ENCODE measurements around the gene GAS6. TPM values are rescaled to one million over a fixed set of nuclear protein-coding genes. Genes with fewer than 3 reads are reported as not detected.

Gene GAS6
- total RNA-seq, 1 donor from 2014 or later = 1.4 TPM

DNA sequence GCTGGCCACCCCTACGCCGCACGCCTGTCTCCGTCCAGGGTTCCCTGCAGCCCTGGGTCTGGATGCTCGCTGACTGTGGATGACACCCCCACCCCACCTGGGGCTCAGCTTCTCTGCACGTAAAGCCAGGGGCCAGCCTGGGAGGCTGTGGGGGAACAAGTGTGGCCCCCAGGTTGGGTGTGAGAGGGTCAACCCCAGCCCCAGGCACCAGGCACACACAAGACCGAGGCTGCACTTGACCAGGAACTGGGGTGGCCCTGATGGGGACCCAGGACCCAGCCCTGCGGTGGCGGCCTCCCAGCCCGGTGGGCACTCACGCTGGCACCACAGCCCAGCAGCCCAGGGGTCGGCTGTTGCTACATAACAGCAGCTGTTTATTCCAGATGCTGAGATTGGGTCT is 41.6 kb downstream of the GAS6 start:
- intact Hi-C loops (cut with micrococcal nuclease) = no loop called here

DNA sequence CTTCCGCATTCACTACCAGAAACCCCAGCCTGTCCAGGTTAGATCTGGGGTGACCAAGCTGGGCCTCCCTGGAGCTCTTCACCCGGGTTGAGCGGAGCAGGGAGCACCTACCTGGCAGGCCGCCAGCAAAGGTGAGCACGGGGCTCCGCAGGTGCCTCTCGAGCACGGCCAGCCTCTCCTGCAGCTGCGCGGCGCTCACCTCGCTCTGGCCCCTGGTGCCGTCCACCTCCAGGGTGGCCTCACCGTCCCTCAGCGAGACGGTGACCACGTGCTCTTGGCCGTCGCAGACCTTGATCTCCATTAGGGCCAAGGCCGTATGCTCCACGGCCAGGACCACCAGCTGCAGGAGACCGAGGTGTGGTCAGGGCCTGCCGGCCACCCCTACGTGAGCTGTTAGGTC is 42.0 kb downstream of the GAS6 start:
- intact Hi-C loops (cut with micrococcal nuclease) = no loop called here

DNA sequence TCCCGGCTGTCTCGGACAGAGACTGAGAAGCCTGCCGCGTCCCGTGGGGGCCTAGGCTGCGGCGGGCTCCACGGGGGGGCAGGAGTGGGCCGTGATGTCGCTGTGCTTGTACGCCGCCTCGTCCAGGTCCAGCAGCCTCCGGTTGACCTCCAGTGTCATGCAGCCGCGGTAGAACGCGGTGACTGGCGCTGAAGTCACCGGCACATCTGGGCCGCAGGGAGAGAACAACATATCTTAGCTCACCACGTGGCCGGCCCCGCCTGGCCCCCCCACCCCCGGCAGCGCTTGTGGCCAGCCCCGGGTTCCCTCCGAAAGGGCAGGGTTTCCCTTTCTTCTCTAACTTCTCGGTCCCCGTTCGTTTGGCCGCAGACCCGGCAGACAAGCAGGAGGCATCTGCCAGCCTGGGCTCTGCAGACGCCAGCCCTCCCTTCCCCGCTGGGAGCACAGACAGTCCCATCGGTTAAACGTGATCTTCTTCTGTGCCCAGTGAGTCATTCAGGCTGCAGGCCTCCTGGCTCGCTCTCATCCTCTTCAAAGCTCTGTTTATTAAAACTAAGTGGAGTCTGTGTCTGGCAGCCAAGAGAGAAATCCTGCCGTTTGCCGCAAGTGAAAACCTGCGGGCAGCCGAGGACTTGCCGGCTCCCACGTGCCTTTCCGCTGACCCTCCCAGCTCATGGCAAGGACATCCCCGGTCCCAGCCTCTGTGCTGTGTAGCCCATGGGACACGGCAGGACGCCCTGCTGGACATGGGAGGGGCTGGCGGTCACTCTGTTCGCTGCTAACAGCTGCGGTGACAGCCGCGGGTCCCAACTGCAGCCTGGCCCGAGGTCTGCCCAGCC is 42.8 kb downstream of the GAS6 start:
- intact Hi-C loops (cut with micrococcal nuclease) = no loop called here

DNA sequence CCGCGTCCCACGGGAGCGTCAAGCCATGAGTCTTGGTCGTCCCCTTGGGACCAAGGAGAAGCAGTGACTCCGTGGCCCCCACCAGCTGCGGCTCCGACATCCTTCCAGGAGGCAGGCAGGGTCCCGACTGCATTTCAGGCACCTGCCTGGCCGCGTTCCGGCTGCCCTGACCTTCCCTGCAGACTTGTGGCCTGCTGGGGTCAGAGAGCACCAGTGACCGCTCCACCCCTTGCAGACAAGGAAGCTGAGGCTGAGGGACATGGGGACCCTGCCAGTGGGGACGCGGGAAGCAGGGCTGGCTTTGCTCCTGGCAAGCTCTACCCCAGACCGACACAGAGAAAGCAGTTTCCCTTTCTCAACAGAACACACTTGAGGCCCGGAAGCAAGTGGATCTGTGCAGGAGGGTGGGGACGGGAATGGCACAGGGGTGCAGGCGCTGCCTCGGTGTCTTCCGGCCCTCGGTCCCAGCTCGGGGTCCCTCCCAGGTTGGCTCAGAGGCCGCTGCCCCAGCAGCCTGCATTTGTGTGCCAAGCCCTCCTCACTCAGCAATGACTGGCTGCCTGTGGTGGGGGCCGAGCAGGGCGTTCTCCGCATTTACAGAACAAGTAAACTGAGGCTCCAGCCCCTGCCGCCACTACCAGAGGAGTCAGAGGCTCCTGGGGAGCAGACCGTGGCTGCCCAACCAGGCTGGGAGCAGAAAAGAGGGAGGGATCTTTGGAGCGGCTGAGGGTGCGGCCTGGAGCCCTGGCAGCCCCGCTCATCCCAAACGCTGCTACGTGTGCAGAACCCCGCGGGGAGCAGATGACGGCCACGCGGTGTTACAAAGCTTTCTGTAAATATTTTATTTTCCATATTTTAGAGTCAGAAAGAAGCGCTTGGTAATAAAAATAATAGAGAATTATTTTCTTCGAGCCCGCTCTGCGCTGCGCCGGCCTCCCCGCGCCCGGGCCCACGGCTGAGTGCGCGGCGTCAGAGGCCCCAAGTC is 43.9 kb downstream of the GAS6 start:
- intact Hi-C loops (cut with micrococcal nuclease) = loop anchor here (5.0 kb wide), 1 partner anchor 327 kb away; no protein-coding TSS in a partner anchor

DNA sequence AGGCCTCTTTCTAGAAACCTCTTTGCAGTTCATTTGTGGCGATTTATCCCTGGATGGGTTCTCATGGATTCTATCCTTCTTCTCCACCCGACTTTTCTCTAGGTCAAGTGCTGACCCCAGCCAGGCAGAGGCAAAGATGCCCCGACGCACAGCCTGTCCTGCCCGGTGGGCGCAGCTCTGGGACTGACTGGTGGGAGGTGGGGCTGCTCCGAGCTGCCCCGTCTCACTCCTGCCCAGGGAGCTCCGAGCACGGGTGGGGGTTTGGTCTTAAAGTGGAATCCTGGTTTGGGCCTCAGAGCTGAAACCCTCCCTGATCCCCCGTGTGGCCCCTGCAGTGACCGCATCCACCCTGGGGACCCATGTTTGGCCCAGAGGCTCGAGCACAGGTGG is 44.5 kb downstream of the GAS6 start:
- intact Hi-C loops (cut with micrococcal nuclease) = loop anchor here (5.0 kb wide), 1 partner anchor 328 kb away; no protein-coding TSS in a partner anchor

DNA sequence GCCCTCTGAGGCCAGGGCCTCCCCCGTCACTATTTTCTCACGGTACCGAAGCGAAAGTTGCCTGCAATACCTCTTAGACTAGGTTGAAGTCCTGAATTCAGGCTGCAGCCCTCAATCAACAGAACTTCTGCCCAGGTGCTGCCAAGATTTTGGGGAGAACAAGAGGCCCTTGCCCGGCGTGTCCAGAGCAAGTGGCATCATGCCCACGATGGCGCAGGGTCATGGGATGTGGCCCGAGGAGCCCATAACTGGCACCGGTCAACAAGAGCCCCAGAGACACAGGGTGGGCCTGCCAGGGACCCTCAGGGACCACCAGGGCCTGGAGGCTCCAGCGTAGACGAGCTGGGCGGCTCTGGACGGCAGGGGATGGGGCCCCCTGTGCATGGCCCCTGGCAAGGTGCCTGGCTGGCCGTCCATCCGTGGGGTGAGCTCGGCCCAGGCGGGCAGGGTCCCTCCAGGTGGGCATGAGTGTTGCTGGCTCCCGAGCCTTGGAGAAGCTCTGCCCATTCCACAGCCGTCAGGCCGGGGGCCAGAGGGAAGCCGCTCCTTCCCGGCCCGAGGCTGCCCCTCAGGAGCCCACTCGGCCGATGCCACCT is 45.1 kb downstream of the GAS6 start:
- intact Hi-C loops (cut with micrococcal nuclease) = loop anchor here (5.0 kb wide), 1 partner anchor 329 kb away; no protein-coding TSS in a partner anchor

DNA sequence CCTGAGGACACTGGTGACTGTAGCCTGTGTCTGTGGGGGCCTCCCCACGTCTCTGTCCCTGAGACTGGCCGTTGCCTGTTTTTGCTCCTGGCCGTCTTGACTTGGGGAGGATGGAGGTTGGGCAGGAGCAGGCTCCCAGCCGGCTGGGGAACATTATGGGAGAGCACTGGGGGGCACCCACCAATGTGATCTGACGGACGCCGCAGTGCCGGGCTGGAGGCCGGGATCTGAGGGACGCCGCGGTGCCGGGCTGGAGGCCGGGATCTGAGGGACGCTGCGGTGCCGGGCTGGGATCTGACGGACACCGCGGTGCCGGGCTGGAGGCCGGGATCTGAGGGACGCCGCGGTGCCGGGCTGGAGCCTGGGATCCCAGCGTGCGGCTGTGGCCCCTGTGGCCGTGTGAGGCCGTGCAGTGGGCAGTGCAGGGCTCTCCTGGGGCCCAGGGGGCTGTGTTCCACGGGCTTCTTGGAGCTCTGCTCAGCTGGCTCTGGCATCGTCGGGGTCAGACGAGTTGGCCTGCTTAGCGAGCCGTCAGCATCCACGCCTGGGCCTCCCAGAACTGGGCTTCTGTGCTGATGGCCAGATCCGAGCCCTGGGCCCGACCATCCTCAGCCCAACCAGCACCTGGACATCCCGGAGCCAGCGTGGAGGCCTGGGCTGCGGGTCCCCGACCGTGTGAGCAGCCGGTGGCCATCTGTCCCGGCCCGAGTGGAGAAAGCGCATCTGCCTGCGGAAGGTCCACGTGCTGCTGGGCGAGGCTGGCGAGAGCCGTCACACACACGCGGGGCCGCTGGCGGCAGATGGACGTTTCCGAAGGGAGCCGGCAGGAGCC is 45.8 kb downstream of the GAS6 start:
- intact Hi-C loops (cut with micrococcal nuclease) = loop anchor here (1.0 to 5.0 kb wide), 3 partner anchors 329 to 463 kb away; partner anchors contain the start of gene UPF3A

DNA sequence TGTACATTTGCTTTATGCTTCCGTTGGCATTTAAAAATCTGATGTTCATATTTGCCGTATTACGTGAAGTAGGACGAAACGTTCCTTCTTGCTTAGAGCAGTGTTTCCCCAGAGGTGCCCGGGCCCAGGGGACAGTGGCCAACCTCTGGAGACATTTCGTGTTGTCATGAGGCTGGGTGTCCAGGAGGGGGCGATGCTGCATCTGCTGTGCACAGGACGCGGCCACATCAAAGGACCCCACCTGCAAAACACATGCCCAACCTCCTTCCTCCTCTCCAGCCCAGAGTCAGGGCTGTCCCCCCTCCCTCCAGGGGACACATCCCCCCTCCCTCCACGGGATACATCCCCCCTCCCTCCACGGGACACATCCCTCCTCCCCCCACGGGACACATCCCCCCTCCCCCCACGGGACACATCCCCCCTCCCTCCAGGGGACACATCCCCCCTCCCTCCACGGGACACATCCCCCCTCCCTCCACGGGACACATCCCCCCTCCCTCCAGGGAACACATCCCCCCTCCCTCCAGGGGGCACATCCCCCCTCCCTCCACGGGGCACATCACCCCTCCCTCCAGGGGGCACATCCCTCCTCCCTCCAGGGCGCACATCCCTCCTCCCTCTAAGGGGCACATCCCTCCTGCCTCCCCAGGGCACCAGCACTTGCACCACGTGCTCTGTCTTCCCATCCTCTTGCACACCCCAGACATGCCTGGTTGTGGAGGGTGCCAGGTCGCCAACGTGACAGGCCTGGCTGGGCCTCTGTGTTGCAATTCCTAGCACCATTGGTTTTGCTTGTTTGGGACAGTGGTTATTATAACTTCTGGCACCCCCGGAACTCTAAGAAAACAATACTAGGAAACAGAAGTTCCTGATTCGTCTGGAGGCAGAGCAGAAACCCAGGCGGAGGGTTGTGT is 46.7 kb downstream of the GAS6 start:
- intact Hi-C loops (cut with micrococcal nuclease) = loop anchor here (1.0 to 5.0 kb wide), 3 partner anchors 330 to 464 kb away; partner anchors contain the start of gene UPF3A

DNA sequence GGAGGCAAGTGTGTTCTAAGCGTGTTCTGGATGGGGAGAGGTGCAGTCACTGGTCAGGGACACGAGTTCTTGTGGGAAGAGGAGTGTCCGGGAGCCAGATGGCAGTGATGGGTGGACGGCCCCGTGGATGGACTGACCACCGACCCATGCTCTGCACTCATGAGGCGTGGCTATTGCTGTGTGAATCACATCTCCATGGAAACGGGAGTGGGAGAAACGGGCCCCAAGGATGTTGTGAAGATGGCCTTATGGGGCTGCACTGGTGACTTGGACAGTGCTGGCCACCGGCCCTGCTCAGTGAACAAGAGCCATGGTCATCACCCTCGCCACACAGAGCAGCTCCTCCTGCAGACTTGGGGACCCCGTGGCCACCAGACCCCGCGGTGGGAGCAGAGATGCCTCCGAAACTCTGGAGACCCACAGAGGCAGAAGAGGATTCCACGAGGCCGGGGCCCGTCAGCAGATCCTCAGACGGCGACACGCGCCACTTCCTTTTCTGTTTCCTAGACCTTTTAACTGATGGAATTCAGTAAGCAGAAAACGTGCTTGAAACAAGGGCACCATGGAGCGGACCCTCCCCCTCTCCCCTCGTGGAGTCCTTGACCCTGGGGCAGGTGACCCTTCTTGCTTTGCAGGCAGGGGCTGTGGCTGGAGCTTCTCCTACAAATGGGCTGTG is 47.5 kb downstream of the GAS6 start:
- intact Hi-C loops (cut with micrococcal nuclease) = loop anchor here (5.0 kb wide), 1 partner anchor 331 kb away; no protein-coding TSS in a partner anchor

DNA sequence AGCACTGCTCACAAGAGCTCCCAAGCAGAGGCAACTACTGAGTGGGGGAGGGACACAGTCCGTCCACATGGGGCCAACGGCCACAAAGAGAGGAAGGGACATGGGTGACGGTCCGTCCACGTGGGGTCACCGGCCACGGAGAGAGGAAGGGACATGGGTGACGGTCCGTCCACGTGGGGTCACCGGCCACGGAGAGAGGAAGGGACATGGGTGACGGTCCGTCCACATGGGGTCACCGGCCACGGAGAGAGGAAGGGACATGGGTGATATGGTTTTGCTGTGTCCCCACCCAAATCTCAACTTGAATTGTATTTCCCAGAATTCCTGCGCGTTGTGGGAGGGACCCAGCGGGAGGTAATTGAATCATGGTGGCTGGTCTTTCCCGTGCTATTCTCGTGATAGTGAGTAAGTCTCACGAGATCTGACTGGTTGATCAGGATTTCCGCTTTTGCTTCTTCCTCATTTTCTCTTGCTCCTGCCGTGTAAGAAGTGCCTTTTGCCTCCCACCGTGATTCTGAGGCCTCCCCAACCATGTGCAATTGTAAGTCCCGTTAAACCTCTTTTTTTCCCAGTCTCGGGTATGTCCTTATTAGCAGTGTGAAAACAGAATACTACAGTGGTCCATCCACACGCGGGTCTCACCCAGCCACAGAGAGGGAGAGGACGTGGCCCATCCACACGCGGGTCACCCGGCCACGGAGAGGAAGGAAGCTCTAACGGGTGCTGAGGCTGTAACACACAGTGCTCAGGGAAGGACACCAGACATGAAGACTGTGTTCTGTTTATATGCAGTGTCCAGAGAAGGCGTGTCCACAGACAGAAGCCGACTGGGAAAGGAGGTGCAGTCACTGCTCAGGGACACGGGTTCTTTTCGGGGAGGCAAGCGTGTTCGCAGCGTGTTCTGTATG is 48.5 kb downstream of the GAS6 start:
- intact Hi-C loops (cut with micrococcal nuclease) = loop anchor here (5.0 kb wide), 1 partner anchor 332 kb away; no protein-coding TSS in a partner anchor

DNA sequence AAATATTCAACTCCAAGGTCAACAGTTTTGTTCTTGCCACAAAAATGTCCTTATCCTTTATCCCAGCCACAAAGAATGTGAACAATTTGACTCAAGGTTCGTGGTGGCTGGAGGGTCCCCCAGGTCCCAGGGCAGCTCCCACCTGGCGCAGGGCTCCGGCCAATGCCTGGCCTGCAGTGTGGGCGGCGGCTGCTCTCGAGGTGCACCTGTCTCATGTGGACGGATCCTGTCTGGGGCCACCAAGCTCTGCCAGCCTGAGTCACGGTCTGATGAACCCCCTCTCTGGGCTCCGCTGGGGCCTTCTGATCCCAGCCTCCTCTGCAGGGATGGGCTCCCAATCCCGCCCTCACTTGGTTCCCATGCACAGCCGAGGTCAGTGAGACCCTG is 49.4 kb downstream of the GAS6 start:
- intact Hi-C loops (cut with micrococcal nuclease) = no loop called here

DNA sequence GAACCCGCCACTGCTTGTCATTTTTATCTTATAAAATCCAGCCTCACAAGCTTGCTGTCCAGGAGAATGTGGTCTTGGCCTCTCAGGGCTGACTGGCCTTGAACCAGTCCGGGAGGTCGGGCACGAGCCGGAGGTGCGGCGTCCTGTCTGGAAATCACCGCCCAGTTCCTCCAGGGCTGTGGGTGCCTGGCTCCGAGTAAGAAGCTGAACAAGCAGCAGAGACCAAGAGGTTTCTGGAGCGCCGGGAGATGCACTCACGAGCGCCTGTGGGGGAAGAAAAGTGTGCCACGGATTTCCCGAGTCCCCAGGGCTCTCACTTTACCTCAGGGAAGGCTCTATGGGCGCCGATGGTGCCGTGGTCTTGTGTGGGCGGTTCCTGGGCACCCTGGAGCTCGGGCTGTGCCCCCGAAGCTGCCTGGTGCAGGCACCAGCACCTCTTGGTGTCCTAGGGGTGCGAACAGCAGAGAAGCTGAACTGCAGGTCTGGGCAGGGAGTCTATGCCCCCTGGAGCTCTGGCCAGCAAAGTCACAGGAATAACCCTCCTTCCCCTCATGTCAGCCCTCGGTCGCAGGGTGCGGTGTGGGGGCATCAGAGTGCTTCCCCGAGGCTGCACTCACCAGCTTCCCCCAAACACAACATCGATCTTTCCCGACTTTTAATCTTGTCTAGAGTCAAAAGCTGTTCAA is 50.0 kb downstream of the GAS6 start:
- intact Hi-C loops (cut with micrococcal nuclease) = no loop called here

DNA sequence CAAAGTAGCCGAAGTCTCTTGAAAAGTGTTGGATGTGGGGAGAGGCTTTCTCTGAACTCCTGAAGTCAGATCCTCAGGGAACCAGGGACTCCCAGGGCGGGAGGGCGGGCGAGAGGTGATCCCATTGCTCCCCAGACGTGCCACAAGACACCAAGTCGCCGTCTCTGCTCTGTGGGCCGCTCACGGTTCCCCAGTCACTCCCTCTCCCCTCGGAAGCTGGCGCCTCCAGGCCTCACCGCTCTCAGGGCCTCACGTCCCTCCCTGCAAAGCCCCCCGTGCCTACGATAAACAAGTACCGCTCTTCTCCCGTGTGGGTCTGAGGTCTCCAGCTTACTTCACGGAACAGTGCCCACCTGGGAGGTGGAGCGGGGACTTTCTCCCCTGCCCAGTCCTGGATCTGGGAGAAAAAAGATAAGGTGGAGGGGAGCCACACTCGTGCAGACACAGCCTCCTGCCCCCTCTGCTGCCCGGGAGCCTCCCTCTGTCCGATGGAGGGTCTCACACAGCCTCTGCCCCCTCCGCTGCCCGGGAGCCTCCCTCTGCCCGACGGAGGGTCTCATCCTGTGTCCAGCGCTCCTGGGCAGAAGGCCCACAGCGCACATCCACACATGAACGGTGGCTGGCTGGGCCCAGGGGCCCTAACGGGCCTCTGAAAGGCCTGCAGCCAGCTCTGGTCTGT is 50.7 kb downstream of the GAS6 start:
- intact Hi-C loops (cut with micrococcal nuclease) = no loop called here

DNA sequence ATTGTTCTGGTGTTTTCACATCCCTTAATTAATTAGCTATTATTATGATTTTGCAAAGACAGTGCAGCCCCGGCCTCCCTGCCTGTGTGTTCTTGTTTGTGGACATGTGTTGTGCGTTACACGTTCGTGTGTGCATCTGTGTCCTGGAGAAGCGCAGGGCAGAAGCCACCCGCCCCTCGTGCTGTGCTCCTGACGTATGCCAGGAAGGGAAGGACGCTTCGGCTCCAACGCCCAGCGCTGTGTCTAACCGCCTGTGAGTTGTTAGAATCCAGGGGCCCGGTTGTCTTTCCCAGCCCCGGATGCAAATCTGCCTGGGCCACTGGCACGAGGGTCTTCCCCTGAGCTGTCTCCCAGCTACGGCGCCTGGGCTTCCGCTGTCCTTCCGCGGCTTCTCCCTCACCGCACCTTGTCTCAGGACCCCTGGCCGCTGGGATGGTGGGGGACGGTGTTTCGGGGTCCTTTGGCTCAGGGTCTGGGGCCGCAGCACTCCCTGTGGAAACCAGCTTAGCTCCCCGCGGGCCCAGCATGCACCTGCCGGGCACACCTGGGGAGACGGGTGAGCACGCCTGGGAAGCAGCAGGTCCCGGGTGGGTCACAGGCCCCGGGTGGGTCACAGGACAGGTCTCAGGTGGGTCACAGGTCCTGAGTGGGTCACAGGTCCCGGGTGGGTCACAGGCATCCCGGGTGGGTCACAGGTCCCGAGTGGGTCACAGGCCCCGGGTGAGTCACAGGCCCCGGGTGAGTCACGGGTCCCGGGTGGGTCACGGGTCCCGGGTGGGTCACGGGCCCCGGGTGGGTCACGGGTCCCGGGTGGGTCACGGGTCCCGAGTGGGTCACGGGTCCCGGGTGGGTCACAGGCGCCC is 51.5 kb downstream of the GAS6 start:
- intact Hi-C loops (cut with micrococcal nuclease) = no loop called here

DNA sequence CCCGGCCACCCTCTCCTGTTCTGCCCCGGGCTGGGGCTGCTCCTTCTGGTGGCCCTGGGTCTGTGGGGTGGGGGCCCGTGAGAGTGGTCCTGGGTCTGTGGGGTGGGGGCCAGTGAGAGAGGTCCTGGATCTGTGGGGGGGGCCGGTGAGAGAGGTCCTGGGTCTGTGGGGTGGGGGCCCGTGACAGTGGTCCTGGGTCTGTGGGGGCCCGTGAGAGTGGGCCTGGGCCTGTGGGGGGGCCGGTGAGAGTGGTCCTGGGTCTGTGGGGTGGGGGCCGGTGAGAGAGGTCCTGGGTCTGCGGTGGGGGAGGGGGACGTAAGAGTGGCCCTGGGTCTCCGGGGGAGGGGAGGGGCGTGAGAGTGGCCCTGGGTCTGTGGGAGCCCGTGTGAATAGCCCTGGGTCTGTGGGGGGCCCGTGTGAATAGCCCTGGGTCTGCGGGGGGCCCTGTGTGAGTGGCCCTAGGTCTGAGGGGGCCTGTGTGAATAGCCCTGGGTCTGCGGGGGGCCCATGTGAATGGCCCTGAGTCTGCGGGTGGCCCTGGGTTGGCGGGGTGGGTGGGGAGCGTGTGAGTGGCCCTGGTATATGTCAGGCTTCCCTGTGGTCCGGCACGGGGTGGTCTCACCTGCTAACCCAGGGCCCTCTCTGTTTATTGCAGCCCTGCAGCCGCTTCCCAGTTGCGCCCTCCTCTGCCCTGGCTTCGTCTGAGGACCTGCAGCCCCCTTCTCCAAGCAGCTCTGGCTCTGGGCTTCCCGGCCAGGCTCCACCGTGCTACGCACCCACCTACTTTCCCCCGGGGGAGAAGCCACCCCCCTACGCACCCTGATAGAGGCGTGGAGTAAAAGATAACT is 52.6 kb downstream of the GAS6 start:
- intact Hi-C loops (cut with micrococcal nuclease) = no loop called here

All from T-helper 2 cell treated with Interferon-gamma antibody and Interleukin-4, amounts not matched to agents 100 ng/mL and 5 ng/mL, for 36 hours (primary cell).